Activated naive CD8-positive, alpha-beta T cell (primary cell): Measurements from ENCODE around the gene GORAB.

Source experiments
- H3K27ac Mint-ChIP-seq: one replicate; pipeline ENCODE4 v1.8.0; 2021; ENCODE audit warnings: mixed read lengths
- H3K27me3 Mint-ChIP-seq: one replicate; pipeline ENCODE4 v1.8.0; 2021; ENCODE audit warnings: mixed read lengths
- H3K36me3 Mint-ChIP-seq: one replicate; pipeline ENCODE4 v1.8.0; 2021; ENCODE audit warnings: mixed read lengths
- H3K4me1 Mint-ChIP-seq: one replicate; pipeline ENCODE4 v1.8.0; 2021; ENCODE audit warnings: low read depth, mixed read lengths
- H3K4me3 Mint-ChIP-seq: one replicate; pipeline ENCODE4 v1.8.0; 2021; ENCODE audit warnings: mild to moderate bottlenecking, mixed read lengths
- H3K9me3 Mint-ChIP-seq: one replicate; pipeline ENCODE4 v1.8.0; 2021; ENCODE audit warnings: low read depth, mixed read lengths

GORAB gene

GRCh38 chr1:170530972-170531757 lies 801 bp upstream of the GORAB start:
- Mint-ChIP-seq H3K27me3 (no peaks in the 10 kb centered on the region), H3K9me3 (no peaks in the 10 kb centered on the region), H3K4me3 (no peak overlapping the region), H3K36me3 (peaks cover 2% of the 10 kb centered on the region), H3K27ac (no peak overlapping the region), H3K4me1 (peaks cover 20% of the 10 kb centered on the region)

DNA sequence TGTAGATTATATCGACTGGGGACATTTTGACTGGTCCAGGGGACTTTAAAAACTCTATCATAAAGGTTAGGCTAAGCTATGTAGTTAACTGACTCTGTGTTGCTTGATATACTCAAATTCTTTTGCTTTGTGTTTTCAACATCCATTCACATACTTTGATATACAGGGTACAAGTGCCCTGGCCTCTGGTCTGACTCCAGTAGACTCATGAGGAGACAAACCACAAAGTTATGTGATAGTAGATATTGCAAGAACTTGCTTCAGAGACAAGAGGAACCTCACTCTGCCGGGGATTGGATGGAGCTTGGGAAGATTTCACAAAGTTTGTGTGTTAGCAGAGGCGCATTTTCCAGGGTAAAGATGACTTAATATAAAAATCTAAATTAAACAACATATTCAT lies 1.3 kb downstream of the GORAB start:
- Mint-ChIP-seq H3K27me3 (no peaks in the 10 kb centered on the region), H3K36me3 (peaks cover 4% of the 10 kb centered on the region), H3K4me3 (no peak overlapping the region), H3K9me3 (no peaks in the 10 kb centered on the region), H3K27ac (no peak overlapping the region), H3K4me1 (peaks cover 35% of the 10 kb centered on the region)

GRCh38 chr1:170534626-170535147 lies 2.7 kb downstream of the GORAB start:
- Mint-ChIP-seq H3K4me3 (no peak overlapping the region), H3K4me1 (peaks cover 38% of the 10 kb centered on the region), H3K27ac (no peak overlapping the region), H3K36me3 (peaks cover 4% of the 10 kb centered on the region), H3K9me3 (no peaks in the 10 kb centered on the region), H3K27me3 (no peaks in the 10 kb centered on the region)

DNA sequence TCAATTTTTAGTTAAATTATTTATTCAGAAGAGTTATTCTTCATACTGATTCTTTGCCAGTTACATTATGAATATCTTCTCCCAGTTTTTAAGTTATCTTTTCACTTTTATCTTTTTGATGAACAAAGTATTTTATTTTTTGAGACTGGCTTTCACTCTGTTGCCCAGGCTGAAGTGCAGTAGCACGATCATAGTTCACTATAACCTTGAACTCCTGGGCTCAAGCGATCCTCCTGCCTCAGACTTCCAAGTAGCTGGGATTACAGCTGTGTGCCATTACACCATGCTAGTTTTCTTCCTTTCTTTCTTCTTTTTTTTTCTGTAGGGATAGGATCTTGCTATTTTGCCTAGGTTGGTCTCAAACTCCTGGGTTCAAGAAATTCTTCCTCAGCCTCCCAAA lies 3.5 kb downstream of the GORAB start:
- Mint-ChIP-seq H3K4me1 (peaks cover 40% of the 10 kb centered on the region), H3K4me3 (no peak overlapping the region), H3K27ac (peak overlapping the region; percentile 34), H3K9me3 (no peaks in the 10 kb centered on the region), H3K27me3 (no peaks in the 10 kb centered on the region), H3K36me3 (peaks cover 6% of the 10 kb centered on the region)

GRCh38 chr1:170536924-170537551 lies 5.1 kb downstream of the GORAB start:
- Mint-ChIP-seq H3K27me3 (no peaks in the 10 kb centered on the region), H3K27ac (no peak overlapping the region), H3K4me3 (no peak overlapping the region), H3K36me3 (peaks cover 14% of the 10 kb centered on the region), H3K4me1 (peaks cover 39% of the 10 kb centered on the region), H3K9me3 (no peaks in the 10 kb centered on the region)

GRCh38 chr1:170537798-170538503 lies 6.0 kb downstream of the GORAB start:
- Mint-ChIP-seq H3K36me3 (peaks cover 16% of the 10 kb centered on the region), H3K4me1 (peaks cover 39% of the 10 kb centered on the region), H3K27ac (no peak overlapping the region), H3K27me3 (no peaks in the 10 kb centered on the region), H3K9me3 (no peaks in the 10 kb centered on the region), H3K4me3 (no peak overlapping the region)

- peaks cover 38% of the 10 kb centered on the region for H3K4me1 Mint-ChIP-seq
- peaks cover 19% of the 10 kb centered on the region for H3K36me3 Mint-ChIP-seq
- H3K27me3 Mint-ChIP-seq: no peaks in the 10 kb centered on the region
- H3K27ac Mint-ChIP-seq: no peak overlapping the region
- no peaks in the 10 kb centered on the region for H3K9me3 Mint-ChIP-seq
- no peak overlapping the region for H3K4me3 Mint-ChIP-seq
Observed at GRCh38 chr1:170538687-170539086, 6.7 kb downstream of the GORAB start.

GRCh38 chr1:170539154-170539553 lies 7.2 kb downstream of the GORAB start:
- H3K4me1 Mint-ChIP-seq: peaks cover 34% of the 10 kb centered on the region
- H3K9me3 Mint-ChIP-seq: no peaks in the 10 kb centered on the region
- no peak overlapping the region for H3K4me3 Mint-ChIP-seq
- H3K36me3 Mint-ChIP-seq: peaks cover 19% of the 10 kb centered on the region
- H3K27ac Mint-ChIP-seq: no peak overlapping the region
- H3K27me3 Mint-ChIP-seq: no peaks in the 10 kb centered on the region

DNA sequence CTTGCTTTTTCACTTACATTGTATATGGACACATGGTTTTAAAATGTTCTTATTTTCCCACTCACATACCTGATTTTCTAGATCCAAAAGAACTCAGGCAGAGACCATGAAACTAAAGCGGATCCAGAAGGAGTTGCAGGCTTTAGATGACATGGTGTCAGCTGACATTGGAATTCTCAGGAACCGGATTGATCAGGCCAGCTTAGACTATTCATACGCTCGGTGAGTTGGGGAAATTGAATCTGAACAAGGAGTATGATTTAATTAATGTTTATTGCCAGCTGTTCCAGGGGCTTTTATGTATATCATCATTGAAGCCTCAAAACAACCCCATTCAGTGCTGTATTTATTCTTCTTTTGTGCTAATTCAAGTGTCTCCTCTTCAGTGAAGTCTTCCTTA lies 12.7 kb downstream of the GORAB start:
- Mint-ChIP-seq H3K27ac (no peak overlapping the region), H3K36me3 (peaks cover 38% of the 10 kb centered on the region), H3K4me3 (no peak overlapping the region), H3K9me3 (no peaks in the 10 kb centered on the region), H3K27me3 (no peaks in the 10 kb centered on the region), H3K4me1 (peaks cover 7% of the 10 kb centered on the region)

- H3K9me3 Mint-ChIP-seq: no peaks in the 10 kb centered on the region
- H3K4me3 Mint-ChIP-seq: no peak overlapping the region
- H3K4me1 Mint-ChIP-seq: peaks cover 5% of the 10 kb centered on the region
- H3K27ac Mint-ChIP-seq: no peak overlapping the region
- H3K27me3 Mint-ChIP-seq: no peaks in the 10 kb centered on the region
- H3K36me3 Mint-ChIP-seq: peaks cover 38% of the 10 kb centered on the region
Observed at GRCh38 chr1:170545476-170545875, 13.5 kb downstream of the GORAB start.

DNA sequence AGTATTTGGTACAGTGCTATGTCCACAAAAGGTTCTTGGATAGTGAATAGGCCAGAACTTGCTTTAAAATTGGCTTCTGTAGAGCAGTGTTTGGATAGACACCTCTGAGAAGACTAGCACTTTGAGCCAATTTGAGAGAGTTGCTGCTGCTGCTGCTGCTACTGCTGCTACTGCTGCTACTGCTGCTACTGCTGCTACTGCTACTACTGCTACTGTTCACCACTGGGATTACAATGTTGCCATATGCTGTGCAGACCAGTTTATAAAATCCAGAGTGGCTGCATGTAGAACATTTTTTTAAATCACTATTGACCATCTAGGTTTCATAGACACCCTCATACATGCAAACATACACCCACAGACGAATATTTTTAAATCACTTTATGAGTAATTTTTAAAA lies 15.3 kb downstream of the GORAB start:
- H3K4me3 Mint-ChIP-seq: no peak overlapping the region
- H3K4me1 Mint-ChIP-seq: peaks cover 3% of the 10 kb centered on the region
- no peak overlapping the region for H3K27ac Mint-ChIP-seq
- no peaks in the 10 kb centered on the region for H3K27me3 Mint-ChIP-seq
- peaks cover 37% of the 10 kb centered on the region for H3K36me3 Mint-ChIP-seq
- no peaks in the 10 kb centered on the region for H3K9me3 Mint-ChIP-seq

DNA sequence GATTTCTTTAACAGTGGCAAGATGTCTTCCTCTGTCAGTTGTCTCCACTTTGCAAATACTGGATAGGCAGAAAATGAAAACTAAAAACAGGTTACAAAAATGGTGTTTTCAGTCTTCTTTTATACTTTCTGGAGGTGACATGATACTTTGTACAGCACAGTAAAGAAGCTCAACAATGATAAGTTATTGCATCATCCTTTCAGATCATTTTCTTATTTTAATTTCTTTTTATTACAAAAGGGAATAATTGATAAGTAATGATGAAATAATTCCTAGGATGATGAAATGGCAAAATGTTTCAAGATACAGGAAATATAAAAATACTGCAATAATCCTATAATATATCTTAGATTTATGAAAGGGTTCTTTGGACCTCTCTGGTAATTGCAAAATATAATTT lies 16.5 kb downstream of the GORAB start:
- H3K9me3 Mint-ChIP-seq: no peaks in the 10 kb centered on the region
- peaks cover 3% of the 10 kb centered on the region for H3K4me1 Mint-ChIP-seq
- peaks cover 32% of the 10 kb centered on the region for H3K36me3 Mint-ChIP-seq
- H3K27ac Mint-ChIP-seq: no peak overlapping the region
- no peaks in the 10 kb centered on the region for H3K27me3 Mint-ChIP-seq
- H3K4me3 Mint-ChIP-seq: no peak overlapping the region

DNA sequence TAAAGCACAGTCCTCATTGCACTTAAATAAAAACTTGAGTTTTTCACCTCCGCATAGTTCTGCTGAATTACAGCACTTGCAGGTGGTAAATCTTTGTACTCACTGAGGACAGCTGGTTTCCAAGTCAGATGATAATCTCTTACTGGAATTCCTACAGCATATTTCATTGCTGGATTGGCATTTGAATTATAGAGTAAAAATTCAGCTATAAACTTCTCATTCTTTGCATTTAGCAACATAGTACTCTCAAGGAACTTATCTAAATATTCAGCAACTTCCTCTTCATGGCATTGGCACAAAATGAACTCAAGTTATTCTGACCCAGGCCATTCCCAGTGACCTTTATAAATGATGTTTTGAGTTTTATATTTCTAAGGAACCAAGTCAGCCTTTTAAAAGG lies 23.4 kb downstream of the GORAB start:
- Mint-ChIP-seq H3K36me3 (peaks cover 15% of the 10 kb centered on the region), H3K4me3 (no peak overlapping the region), H3K4me1 (no peaks in the 10 kb centered on the region), H3K27ac (no peak overlapping the region), H3K27me3 (no peaks in the 10 kb centered on the region), H3K9me3 (peaks cover 6% of the 10 kb centered on the region)

GRCh38 chr1:170556917-170557316 lies 25.0 kb downstream of the GORAB start:
- Mint-ChIP-seq H3K9me3 (peaks cover 6% of the 10 kb centered on the region), H3K36me3 (peaks cover 13% of the 10 kb centered on the region), H3K27ac (no peak overlapping the region), H3K4me3 (no peak overlapping the region), H3K27me3 (no peaks in the 10 kb centered on the region), H3K4me1 (no peaks in the 10 kb centered on the region)

DNA sequence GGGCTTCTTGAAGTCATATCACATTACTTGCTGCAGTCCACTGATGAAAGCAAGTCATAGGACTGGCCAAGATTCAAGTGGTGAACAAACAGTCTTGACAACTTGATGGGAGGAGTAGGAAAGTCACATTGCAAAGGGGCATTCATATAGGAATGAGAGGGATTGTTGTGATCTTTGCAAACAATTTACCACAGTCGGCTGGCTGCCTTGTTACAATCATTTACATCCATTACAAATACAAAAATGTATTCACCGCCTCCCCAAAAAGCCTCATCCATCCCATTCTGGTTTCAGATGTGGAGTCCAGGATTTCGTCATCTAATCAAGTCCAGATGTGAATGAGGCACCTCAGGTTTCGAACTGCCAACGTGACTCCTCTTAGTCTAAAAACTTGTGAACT lies 26.8 kb downstream of the GORAB start:
- peaks cover 11% of the 10 kb centered on the region for H3K36me3 Mint-ChIP-seq
- H3K27me3 Mint-ChIP-seq: no peaks in the 10 kb centered on the region
- no peak overlapping the region for H3K27ac Mint-ChIP-seq
- no peak overlapping the region for H3K4me3 Mint-ChIP-seq
- peaks cover 11% of the 10 kb centered on the region for H3K4me1 Mint-ChIP-seq
- H3K9me3 Mint-ChIP-seq: peaks cover 6% of the 10 kb centered on the region
